OCI-LY7 (cell line): ENCODE data around the gene ZYX.
"Not testable (repeated sequence)": the region's sequence is repeated elsewhere in the genome, so short reads cannot be mapped to it uniquely, and the experiment has no call there.

Experiments
- CTCF ChIP-seq: fragments of 200-600 bp; sonication (generic); conservative IDR thresholded peaks from 2 replicates; pipeline ENCODE4 v1.5.1; 2014; ENCODE audit warnings: mild to moderate bottlenecking, antibody characterized with exemption, low read length, moderate library complexity, mixed read lengths
- EZH2phosphoT487 ChIP-seq: fragments of 200-600 bp; sonication (generic); IDR thresholded peaks from 2 replicates; pipeline ENCODE4 v1.6.1; 2018; ENCODE audit warnings: low read depth, borderline replicate concordance, mild to moderate bottlenecking, mixed run types, antibody characterized with exemption, low read length, moderate library complexity, mixed read lengths

DNA sequence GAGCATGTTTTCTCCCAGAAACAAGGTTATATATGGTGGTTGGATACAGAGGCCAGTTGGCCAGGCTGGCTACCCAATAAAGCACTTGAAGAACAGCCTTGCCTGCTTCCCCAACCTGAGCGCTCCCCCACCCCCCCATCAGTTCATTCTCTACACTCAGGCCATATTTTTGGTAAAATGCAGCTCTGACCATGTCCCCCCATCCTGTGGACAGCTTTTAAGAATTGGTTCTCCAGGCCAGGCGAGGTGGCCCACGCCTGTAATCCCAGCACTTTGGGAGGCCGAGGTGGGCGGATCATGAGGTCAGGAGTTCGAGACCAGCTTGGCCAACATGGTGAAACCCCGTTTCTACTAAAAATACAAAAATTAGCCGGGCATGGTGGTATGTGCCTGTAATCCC is 11.3 kb downstream of the ZYX start:
- not testable (repeated sequence) for TF ChIP-seq CTCF, EZH2phosphoT487
